Astrocyte (in vitro differentiated cells and primary cell): ENCODE results near the gene GINS3. TPM values are rescaled to one million over a fixed set of nuclear protein-coding genes. Genes with fewer than 3 reads are reported as not detected.
"Not testable (repeated sequence)": the region's sequence is repeated elsewhere in the genome, so short reads cannot be mapped to it uniquely, and the experiment has no call there.

Experiments
- DNase-seq: peaks from one replicate; pipeline ENCODE4 v3.0.0-alpha.2; 2010; ENCODE audit warnings: low read depth
- FAIRE-seq: peaks from 2 replicates; lab custom pipeline; 2011; peaks lifted over from hg19 to GRCh38; lab: Jason Lieb, UNC
- H2AFZ ChIP-seq: 2 replicates; pipeline ENCODE4 v1.6.0; 2012; ENCODE audit warnings: low read depth, low read length, inconsistent platforms
- H3K27ac ChIP-seq: 2 replicates; pipeline ENCODE4 v1.5.1; 2011; ENCODE audit warnings: low read depth, low read length, inconsistent platforms
- H3K27me3 ChIP-seq: 2 replicates; pipeline ENCODE4 v1.6.0; 2011; ENCODE audit warnings: low read length, inconsistent platforms; ENCODE audit not compliant: insufficient read depth
- H3K36me3 ChIP-seq: 2 replicates; pipeline ENCODE4 v1.5.1; 2011; ENCODE audit warnings: low read length, inconsistent platforms; ENCODE audit not compliant: insufficient read depth
- H3K4me1 ChIP-seq: 2 replicates; pipeline ENCODE4 v1.5.1; 2011; ENCODE audit warnings: low read length, inconsistent platforms; ENCODE audit not compliant: insufficient read depth
- H3K4me2 ChIP-seq: 2 replicates; pipeline ENCODE4 v1.6.0; 2012; ENCODE audit warnings: low read length, inconsistent platforms
- H3K4me3 ChIP-seq: 2 replicates; pipeline ENCODE4 v1.5.1; 2011; ENCODE audit warnings: low read depth, mild to moderate bottlenecking, low read length, inconsistent platforms; ENCODE audit not compliant: insufficient read depth
- H3K79me2 ChIP-seq: 2 replicates; pipeline ENCODE4 v1.6.0; 2012; ENCODE audit warnings: mild to moderate bottlenecking, low read length, inconsistent platforms; ENCODE audit not compliant: insufficient read depth
- H3K9ac ChIP-seq: 2 replicates; pipeline ENCODE4 v1.6.0; 2012; ENCODE audit warnings: mild to moderate bottlenecking, low read length, inconsistent platforms
- H3K9me3 ChIP-seq: 2 replicates; pipeline ENCODE4 v1.5.1; 2012; ENCODE audit warnings: low read depth, mild to moderate bottlenecking, low read length, inconsistent platforms; ENCODE audit not compliant: insufficient read depth
- H4K20me1 ChIP-seq: 2 replicates; pipeline ENCODE4 v1.6.0; 2012; ENCODE audit warnings: low read length, inconsistent platforms; ENCODE audit not compliant: insufficient read depth
- H3K27ac Mint-ChIP-seq: one replicate; pipeline ENCODE4 v1.8.0; 2021; ENCODE audit warnings: mild to moderate bottlenecking, mixed read lengths; ENCODE audit not compliant: unreplicated experiment
- H3K27me3 Mint-ChIP-seq: one replicate; pipeline ENCODE4 v1.8.0; 2021; ENCODE audit warnings: low read depth, mixed read lengths; ENCODE audit not compliant: unreplicated experiment
- H3K36me3 Mint-ChIP-seq: one replicate; pipeline ENCODE4 v1.8.0; 2021; ENCODE audit warnings: low read depth, mixed read lengths; ENCODE audit not compliant: unreplicated experiment
- H3K4me1 Mint-ChIP-seq: one replicate; pipeline ENCODE4 v1.8.0; 2021; ENCODE audit warnings: low read depth, mixed read lengths; ENCODE audit not compliant: unreplicated experiment
- H3K4me3 Mint-ChIP-seq: one replicate; pipeline ENCODE4 v1.8.0; 2021; ENCODE audit warnings: mild to moderate bottlenecking, moderate library complexity, mixed read lengths; ENCODE audit not compliant: unreplicated experiment
- H3K9me3 Mint-ChIP-seq: one replicate; pipeline ENCODE4 v1.8.0; 2021; ENCODE audit warnings: mild to moderate bottlenecking, mixed read lengths; ENCODE audit not compliant: unreplicated experiment
- CTCF ChIP-seq: IDR thresholded peaks from 2 replicates; pipeline ENCODE4 v1.5.1; 2011; ENCODE audit warnings: low read depth, mild to moderate bottlenecking, inconsistent platforms, low read length, moderate library complexity; ENCODE audit not compliant: insufficient read depth
- EZH2 ChIP-seq: IDR thresholded peaks from 2 replicates; pipeline ENCODE4 v1.6.1; 2012; ENCODE audit warnings: mild to moderate bottlenecking, low read length, inconsistent platforms; ENCODE audit not compliant: insufficient read depth
- total RNA-seq: library from RNA; stranded (reverse); gene quantifications from 2 replicates; pipeline ENCODE4 v1.2.1, GENCODE V29; 2021

Gene GINS3
- total RNA-seq, 1 donor from 2014 or later, result 3.6 TPM

GRCh38 chr16:58411736-58412614 is 19.7 kb downstream of the GINS3 start:
- no peak for FAIRE-seq
- peaks cover 2% of the 10 kb centered on the region for H3K27me3 Mint-ChIP-seq

DNA sequence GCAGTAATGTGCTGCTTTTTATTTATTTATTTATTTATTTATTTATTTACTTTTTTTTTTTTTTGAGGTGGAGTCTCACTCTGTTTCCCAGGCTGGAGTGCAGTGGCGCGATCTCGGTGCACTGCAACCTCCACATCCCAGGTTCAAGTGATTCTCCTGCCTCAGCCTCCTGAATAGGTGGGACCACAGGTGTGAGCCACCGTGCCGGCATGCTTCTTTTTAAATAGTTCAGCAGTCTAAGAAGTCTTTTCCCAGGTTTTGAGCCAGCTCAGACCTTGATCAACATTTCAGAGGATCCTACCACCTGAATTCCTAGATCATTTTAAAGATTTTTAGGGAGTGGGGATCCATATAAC is 20.3 kb downstream of the GINS3 start:
- H2AFZ ChIP-seq, H3K4me3 ChIP-seq, FAIRE-seq, H3K36me3 Mint-ChIP-seq, H3K9me3 ChIP-seq, H3K9me3 Mint-ChIP-seq, H3K36me3 ChIP-seq, H3K4me3 Mint-ChIP-seq, H3K27me3 Mint-ChIP-seq, H3K4me2 ChIP-seq, H3K9ac ChIP-seq, H3K27me3 ChIP-seq, H4K20me1 ChIP-seq, DNase-seq, H3K4me1 Mint-ChIP-seq, H3K27ac ChIP-seq, H3K27ac Mint-ChIP-seq, H3K79me2 ChIP-seq: not testable (repeated sequence)
- peaks cover 11% of the 10 kb centered on the region for H3K4me1 ChIP-seq

More at GRCh38 chr16:58411736-58412614, 19.7 kb downstream of the GINS3 start:
- TF ChIP-seq EZH2 (no peak), CTCF (no peak)
- Mint-ChIP-seq H3K9me3 (no peaks in the 10 kb centered on the region), H3K4me1 (peaks cover 6% of the 10 kb centered on the region), H3K4me3 (no peak overlapping the region), H3K36me3 (no peaks in the 10 kb centered on the region), H3K27ac (no peak overlapping the region)
- H3K4me3 ChIP-seq, result no peak overlapping the region
- peaks cover 11% of the 10 kb centered on the region for H3K4me1 ChIP-seq
- no peaks in the 10 kb centered on the region for H3K79me2 ChIP-seq
- H3K9me3 ChIP-seq, result no peaks in the 10 kb centered on the region
- H2AFZ ChIP-seq, result no peak overlapping the region
- no peaks in the 10 kb centered on the region for H3K36me3 ChIP-seq
- H4K20me1 ChIP-seq, result no peaks in the 10 kb centered on the region
- DNase-seq, result no peak
- H3K9ac ChIP-seq, result no peak overlapping the region
- H3K27me3 ChIP-seq, result no peaks in the 10 kb centered on the region
- no peak overlapping the region for H3K4me2 ChIP-seq
- H3K27ac ChIP-seq, result no peak overlapping the region

- H3K36me3 ChIP-seq, result no peaks in the 10 kb centered on the region
- H3K4me3 ChIP-seq, result no peak overlapping the region
- no peak overlapping the region for H3K27ac ChIP-seq
- DNase-seq (no peak), FAIRE-seq (no peak)
- H4K20me1 ChIP-seq, result no peaks in the 10 kb centered on the region
- H2AFZ ChIP-seq, result no peak overlapping the region
- Mint-ChIP-seq H3K27ac (no peak overlapping the region), H3K4me1 (peaks cover 6% of the 10 kb centered on the region), H3K27me3 (peaks cover 6% of the 10 kb centered on the region), H3K36me3 (no peaks in the 10 kb centered on the region), H3K4me3 (no peak overlapping the region), H3K9me3 (no peaks in the 10 kb centered on the region)
- no peak for TF ChIP-seq EZH2
- no peak for TF ChIP-seq CTCF
- no peaks in the 10 kb centered on the region for H3K9me3 ChIP-seq
- no peak overlapping the region for H3K9ac ChIP-seq
- no peak overlapping the region for H3K4me2 ChIP-seq
- peaks cover 11% of the 10 kb centered on the region for H3K4me1 ChIP-seq
- no peaks in the 10 kb centered on the region for H3K79me2 ChIP-seq
- no peaks in the 10 kb centered on the region for H3K27me3 ChIP-seq
Measured at GRCh38 chr16:58413359-58413758, 21.1 kb downstream of the GINS3 start.
